HG02798 (cell line): ENCODE results near the gene UPK1B.
"Not testable (repeated sequence)": the region's sequence is repeated elsewhere in the genome, so short reads cannot be mapped to it uniquely, and the experiment has no call there.

Experiments used
- ATAC-seq: cut with Tn5 transposase; IDR thresholded peaks from one replicate; pipeline ENCODE4 v1.9.1; 2021; ENCODE audit warnings: mild to moderate bottlenecking; ENCODE audit not compliant: unreplicated experiment, poor library complexity

UPK1B gene

DNA sequence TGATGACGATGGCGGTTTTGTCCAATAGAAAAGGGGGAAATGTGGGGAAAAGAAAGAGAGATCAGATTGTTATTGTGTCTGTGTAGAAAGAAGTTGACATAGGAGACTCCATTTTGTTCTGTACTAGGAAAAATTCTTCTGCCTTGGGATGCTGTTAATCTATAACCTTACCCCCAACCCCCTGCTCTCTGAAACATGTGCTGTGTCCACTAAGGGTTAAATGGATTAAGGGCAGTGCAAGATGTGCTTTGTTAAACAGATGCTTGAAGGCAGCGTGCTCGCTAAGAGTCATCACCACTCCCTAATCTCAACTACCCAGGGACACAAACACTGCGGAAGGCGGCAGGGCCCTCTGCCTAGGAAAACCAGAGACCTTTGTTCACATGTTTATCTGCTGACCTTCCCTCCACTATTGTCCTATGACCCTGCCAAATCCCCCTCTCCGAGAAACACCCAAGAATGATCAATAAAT lies 69.7 kb downstream of the UPK1B start:
- ATAC-seq = not testable (repeated sequence)

DNA sequence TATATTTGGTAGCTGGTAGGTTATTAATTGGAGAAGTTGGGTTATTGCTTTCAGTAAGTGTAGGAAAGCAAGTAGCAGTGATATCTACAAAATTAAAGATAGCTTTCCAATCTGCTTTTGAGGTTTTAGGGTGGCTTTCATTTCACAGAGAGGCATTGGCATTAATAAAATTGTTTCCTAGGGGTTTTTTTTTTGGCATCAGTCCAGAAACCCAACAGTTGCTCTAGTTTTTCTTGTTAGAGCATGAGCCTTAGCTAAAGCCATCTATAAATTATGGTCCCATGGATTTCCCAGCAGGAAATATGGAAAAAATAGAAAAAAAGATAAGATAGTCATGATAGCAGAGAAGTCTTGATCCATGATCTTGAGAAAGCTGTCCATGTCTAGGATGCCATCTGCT lies 70.3 kb downstream of the UPK1B start:
- no peak for ATAC-seq

GRCh38 chr3:119245778-119246177 lies 72.4 kb downstream of the UPK1B start:
- ATAC-seq = no peak
